ENCODE measurements around the gene LHPP.

Gene LHPP

DNA sequence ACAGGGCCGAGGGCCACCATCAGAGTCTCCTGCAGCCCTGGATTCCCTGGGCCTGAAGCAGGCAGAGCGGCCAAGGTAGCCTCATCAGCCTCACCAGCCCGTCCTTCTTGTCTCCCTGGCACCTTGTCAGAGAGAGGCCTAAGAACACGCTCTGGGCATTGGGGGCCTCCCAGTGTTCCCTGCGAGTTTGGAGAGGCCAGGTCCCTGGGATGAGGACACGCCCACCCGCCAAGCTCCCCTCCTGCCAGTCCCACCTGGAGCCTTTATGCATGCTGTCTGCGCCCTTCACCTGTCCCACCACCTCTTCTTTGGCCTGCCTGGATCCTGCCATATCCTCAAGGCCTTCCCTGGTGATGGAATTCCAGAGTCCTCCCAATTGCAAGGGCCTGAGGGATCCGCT is 69.2 kb downstream of the LHPP start:
- Histone ChIP-seq H3K4me3 (ENCODE audit: low read length) (no peak overlapping the region), H3K4me1 (ENCODE audit: control insufficient read depth, low read depth, low read length) (no peaks in the 10 kb centered on the region), H3K23ac (ENCODE audit: low read length) (no peak overlapping the region), H3K79me2 (ENCODE audit: control insufficient read depth, insufficient read depth, low read length) (no peaks in the 10 kb centered on the region), H3K18ac (ENCODE audit: low read length) (no peak overlapping the region), H2BK15ac (replicated peaks; ENCODE audit: low read depth) (no peak overlapping the region), H3K27me3 (ENCODE audit: insufficient read depth, low read length, poor library complexity) (no peaks in the 10 kb centered on the region), H3K56ac (ENCODE audit: low read length) (no peak overlapping the region), H2BK5ac (ENCODE audit: low read length) (no peak overlapping the region), H4K5ac (ENCODE audit: low read length) (no peak overlapping the region), H3K79me1 (ENCODE audit: low read length) (no peaks in the 10 kb centered on the region), H2BK120ac (ENCODE audit: low read depth, low read length) (no peak overlapping the region), H3K9ac (ENCODE audit: low read length) (no peak overlapping the region), H4K8ac (ENCODE audit: low read depth, low read length) (no peak overlapping the region), H2AK5ac (ENCODE audit: low read length) (no peak overlapping the region), H3K4ac (ENCODE audit: low read depth, low read length) (no peak overlapping the region), H3K36me3 (ENCODE audit: control insufficient read depth, insufficient read depth, low read length) (no peaks in the 10 kb centered on the region), H3K4me2 (ENCODE audit: low read length) (no peak overlapping the region), H3K27ac (ENCODE audit: low read depth, low read length) (no peak overlapping the region)
- DNase-seq = no peak
- no CpG with 5 or more reads among the region's 9 CpGs for WGBS (ENCODE audit: extremely low coverage, insufficient coverage, low lambda C conversion rate)

DNA sequence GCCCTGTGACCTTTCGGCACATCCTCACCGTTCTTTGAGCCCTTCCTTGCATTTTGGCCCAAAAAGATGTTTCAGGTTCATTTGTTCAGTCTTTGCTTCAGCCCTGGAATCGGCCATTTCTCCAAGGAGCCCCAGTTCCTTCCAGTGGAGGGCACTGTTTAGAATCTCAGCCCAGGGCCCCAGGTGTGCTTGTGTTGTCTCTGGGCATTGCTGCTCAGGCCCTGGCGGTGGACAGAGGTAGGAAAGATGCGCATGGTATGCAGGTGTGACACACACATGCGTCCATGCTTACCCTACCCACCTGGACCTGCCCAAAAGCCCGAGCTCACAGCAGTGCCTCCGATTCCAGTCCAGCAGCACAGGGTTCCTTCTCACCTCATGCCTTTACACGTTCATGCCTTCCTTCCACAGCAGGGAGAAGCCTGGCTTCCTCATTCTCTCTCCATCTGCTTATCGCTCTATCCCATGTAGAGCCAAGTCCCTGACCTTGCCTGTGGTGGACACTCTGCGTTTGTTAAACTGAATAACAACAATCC is 70.6 kb downstream of the LHPP start:
- peak; percentile 82 for DNase-seq
- no peak overlapping the region for H3K4ac ChIP-seq (ENCODE audit: low read depth, low read length)
- no peaks in the 10 kb centered on the region for H3K79me2 ChIP-seq (ENCODE audit: control insufficient read depth, insufficient read depth, low read length)
- H3K36me3 ChIP-seq (ENCODE audit: control insufficient read depth, insufficient read depth, low read length) = no peaks in the 10 kb centered on the region
- peaks cover 2% of the 10 kb centered on the region for H3K4me1 ChIP-seq (ENCODE audit: control insufficient read depth, low read depth, low read length)
- no peak overlapping the region for H2AK5ac ChIP-seq (ENCODE audit: low read length)
- no peaks in the 10 kb centered on the region for H3K27me3 ChIP-seq (ENCODE audit: insufficient read depth, low read length, poor library complexity)
- no CpG with 5 or more reads among the region's 11 CpGs for whole genome bisulfite sequencing (ENCODE audit: extremely low coverage, insufficient coverage, low lambda C conversion rate)
- no peak overlapping the region for H2BK15ac ChIP-seq (replicated peaks; ENCODE audit: low read depth)
- no peaks in the 10 kb centered on the region for H3K79me1 ChIP-seq (ENCODE audit: low read length)
- H3K9ac ChIP-seq (ENCODE audit: low read length) = no peak overlapping the region
- no peak overlapping the region for H3K4me2 ChIP-seq (ENCODE audit: low read length)
- H4K8ac ChIP-seq (ENCODE audit: low read depth, low read length) = no peak overlapping the region
- no peak overlapping the region for H4K5ac ChIP-seq (ENCODE audit: low read length)
- no peak overlapping the region for H3K23ac ChIP-seq (ENCODE audit: low read length)
- H3K4me3 ChIP-seq (ENCODE audit: low read length) = no peak overlapping the region
- H3K18ac ChIP-seq (ENCODE audit: low read length) = no peak overlapping the region
- no peak overlapping the region for H3K56ac ChIP-seq (ENCODE audit: low read length)
- H3K27ac ChIP-seq (ENCODE audit: low read depth, low read length) = no peak overlapping the region
- H2BK5ac ChIP-seq (ENCODE audit: low read length) = no peak overlapping the region
- H2BK120ac ChIP-seq (ENCODE audit: low read depth, low read length) = no peak overlapping the region

DNA sequence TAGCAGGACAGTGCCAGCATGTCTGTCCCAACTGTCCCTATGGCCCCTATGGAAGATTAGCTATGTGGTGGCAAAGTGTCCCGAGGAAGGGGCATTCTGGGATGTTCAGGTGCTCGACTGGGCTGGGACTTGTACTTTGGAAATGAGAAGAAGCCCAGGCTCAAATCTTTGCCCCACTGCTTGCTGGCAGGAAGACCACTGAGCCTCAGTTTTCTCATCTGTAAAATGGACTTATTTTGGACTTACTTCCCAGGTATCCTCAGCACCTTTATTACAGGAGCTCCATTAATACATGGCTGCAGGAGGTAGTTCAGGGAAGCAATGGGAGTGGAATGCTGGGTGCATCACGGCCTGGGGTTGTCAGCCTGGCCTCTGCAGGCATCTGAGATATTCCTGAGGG is 71.2 kb downstream of the LHPP start:
- Histone ChIP-seq H3K79me1 (ENCODE audit: low read length) (no peaks in the 10 kb centered on the region), H3K27ac (ENCODE audit: low read depth, low read length) (no peak overlapping the region), H4K8ac (ENCODE audit: low read depth, low read length) (no peak overlapping the region), H3K56ac (ENCODE audit: low read length) (no peak overlapping the region), H3K4me2 (ENCODE audit: low read length) (no peak overlapping the region), H3K4ac (ENCODE audit: low read depth, low read length) (no peak overlapping the region), H3K4me3 (ENCODE audit: low read length) (no peak overlapping the region), H3K4me1 (ENCODE audit: control insufficient read depth, low read depth, low read length) (peaks cover 2% of the 10 kb centered on the region), H3K23ac (ENCODE audit: low read length) (no peak overlapping the region), H3K27me3 (ENCODE audit: insufficient read depth, low read length, poor library complexity) (no peaks in the 10 kb centered on the region), H2BK15ac (replicated peaks; ENCODE audit: low read depth) (no peak overlapping the region), H2AK5ac (ENCODE audit: low read length) (no peak overlapping the region), H2BK5ac (ENCODE audit: low read length) (no peak overlapping the region), H3K79me2 (ENCODE audit: control insufficient read depth, insufficient read depth, low read length) (no peaks in the 10 kb centered on the region), H3K18ac (ENCODE audit: low read length) (no peak overlapping the region), H3K9ac (ENCODE audit: low read length) (no peak overlapping the region), H4K5ac (ENCODE audit: low read length) (no peak overlapping the region), H3K36me3 (ENCODE audit: control insufficient read depth, insufficient read depth, low read length) (no peaks in the 10 kb centered on the region), H2BK120ac (ENCODE audit: low read depth, low read length) (no peak overlapping the region)
- DNase-seq = no peak
- WGBS (ENCODE audit: extremely low coverage, insufficient coverage, low lambda C conversion rate) = no CpG with 5 or more reads among the region's 3 CpGs

DNA sequence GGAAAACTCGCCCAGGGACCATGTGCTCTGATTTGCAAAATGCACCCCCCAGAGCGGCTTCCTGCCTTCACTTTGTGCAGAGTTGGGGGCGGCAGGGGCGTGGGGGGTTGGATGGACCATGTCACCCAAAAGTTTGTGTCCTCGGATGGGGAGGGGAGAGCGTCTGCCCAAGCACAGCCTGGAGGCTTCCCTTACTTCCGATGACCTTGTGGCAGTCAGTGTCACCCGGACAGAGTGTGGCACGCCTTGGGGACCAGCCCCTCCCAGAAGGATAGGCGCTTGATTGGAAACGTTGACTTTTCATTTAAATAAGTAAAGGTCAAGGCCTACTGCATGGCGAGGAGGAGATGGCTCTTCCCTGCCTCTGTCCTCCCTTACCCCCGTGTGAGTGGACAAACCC is 71.6 kb downstream of the LHPP start:
- Histone ChIP-seq H4K5ac (ENCODE audit: low read length) (no peak overlapping the region), H2BK15ac (replicated peaks; ENCODE audit: low read depth) (no peak overlapping the region), H3K56ac (ENCODE audit: low read length) (no peak overlapping the region), H3K4me1 (ENCODE audit: control insufficient read depth, low read depth, low read length) (peaks cover 2% of the 10 kb centered on the region), H2AK5ac (ENCODE audit: low read length) (no peak overlapping the region), H3K36me3 (ENCODE audit: control insufficient read depth, insufficient read depth, low read length) (no peaks in the 10 kb centered on the region), H3K27me3 (ENCODE audit: insufficient read depth, low read length, poor library complexity) (no peaks in the 10 kb centered on the region), H3K4ac (ENCODE audit: low read depth, low read length) (no peak overlapping the region), H3K79me2 (ENCODE audit: control insufficient read depth, insufficient read depth, low read length) (no peaks in the 10 kb centered on the region), H2BK5ac (ENCODE audit: low read length) (no peak overlapping the region), H3K23ac (ENCODE audit: low read length) (no peak overlapping the region), H3K9ac (ENCODE audit: low read length) (no peak overlapping the region), H2BK120ac (ENCODE audit: low read depth, low read length) (no peak overlapping the region), H3K79me1 (ENCODE audit: low read length) (no peaks in the 10 kb centered on the region), H4K8ac (ENCODE audit: low read depth, low read length) (no peak overlapping the region), H3K27ac (ENCODE audit: low read depth, low read length) (no peak overlapping the region), H3K4me3 (ENCODE audit: low read length) (no peak overlapping the region), H3K4me2 (ENCODE audit: low read length) (no peak overlapping the region), H3K18ac (ENCODE audit: low read length) (no peak overlapping the region)
- DNase-seq = no peak
- WGBS (ENCODE audit: extremely low coverage, insufficient coverage, low lambda C conversion rate) = no CpG with 5 or more reads among the region's 13 CpGs

DNA sequence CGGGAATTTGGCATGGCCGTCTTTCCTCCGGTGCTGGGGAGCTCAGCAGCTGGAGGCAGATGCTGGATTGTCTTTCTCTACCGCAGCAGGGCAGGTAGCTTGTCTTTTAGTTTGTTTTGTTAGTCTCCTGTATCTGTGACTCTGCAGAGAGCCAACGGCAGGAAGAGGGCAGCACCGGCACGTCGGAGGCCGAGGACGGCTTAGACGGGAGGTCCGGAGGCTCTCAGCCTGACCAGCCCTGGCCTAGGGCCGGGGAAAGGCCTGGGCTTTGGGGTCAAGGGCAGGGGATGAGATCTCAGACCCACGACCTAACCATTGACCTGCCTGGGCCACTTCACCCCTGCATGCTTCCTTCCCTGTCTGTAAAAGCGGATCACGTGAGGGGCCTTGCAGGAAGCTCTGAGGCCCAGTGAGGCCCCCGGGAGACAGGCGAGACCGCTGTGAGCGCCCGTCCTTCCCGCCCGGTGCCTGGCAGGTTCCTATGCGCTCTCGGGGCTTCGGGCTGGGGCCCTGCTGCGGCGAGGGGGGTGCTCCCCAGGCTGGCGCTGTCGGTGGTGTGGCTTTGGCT is 72.7 kb downstream of the LHPP start:
- DNase-seq = peak; percentile 51
- no peaks in the 10 kb centered on the region for H3K79me2 ChIP-seq (ENCODE audit: control insufficient read depth, insufficient read depth, low read length)
- H3K23ac ChIP-seq (ENCODE audit: low read length) = no peak overlapping the region
- H2BK5ac ChIP-seq (ENCODE audit: low read length) = no peak overlapping the region
- no peaks in the 10 kb centered on the region for H3K36me3 ChIP-seq (ENCODE audit: control insufficient read depth, insufficient read depth, low read length)
- H3K4me3 ChIP-seq (ENCODE audit: low read length) = no peak overlapping the region
- H3K4me2 ChIP-seq (ENCODE audit: low read length) = no peak overlapping the region
- H3K56ac ChIP-seq (ENCODE audit: low read length) = no peak overlapping the region
- no peak overlapping the region for H3K18ac ChIP-seq (ENCODE audit: low read length)
- H2BK120ac ChIP-seq (ENCODE audit: low read depth, low read length) = no peak overlapping the region
- H3K27me3 ChIP-seq (ENCODE audit: insufficient read depth, low read length, poor library complexity) = no peaks in the 10 kb centered on the region
- no peaks in the 10 kb centered on the region for H3K79me1 ChIP-seq (ENCODE audit: low read length)
- H2AK5ac ChIP-seq (ENCODE audit: low read length) = no peak overlapping the region
- WGBS (ENCODE audit: extremely low coverage, insufficient coverage, low lambda C conversion rate) = no CpG with 5 or more reads among the region's 30 CpGs
- H4K8ac ChIP-seq (ENCODE audit: low read depth, low read length) = no peak overlapping the region
- H3K4me1 ChIP-seq (ENCODE audit: control insufficient read depth, low read depth, low read length) = peaks cover 2% of the 10 kb centered on the region
- no peak overlapping the region for H2BK15ac ChIP-seq (replicated peaks; ENCODE audit: low read depth)
- no peak overlapping the region for H4K5ac ChIP-seq (ENCODE audit: low read length)
- peak overlapping the region; percentile 6 for H3K9ac ChIP-seq (ENCODE audit: low read length)
- no peak overlapping the region for H3K27ac ChIP-seq (ENCODE audit: low read depth, low read length)
- H3K4ac ChIP-seq (ENCODE audit: low read depth, low read length) = no peak overlapping the region

Measured in mesendoderm (in vitro differentiated cells).